Cerebellar nuclear complex (tissue), 1 donor: ENCODE measurements around the gene MRPL41.
"Not testable (repeated sequence)": the region's sequence is repeated elsewhere in the genome, so short reads cannot be mapped to it uniquely, and the experiment has no call there.

Experiments
- DNase-seq, 2 experiments: peaks; one replicate each; lab custom pipeline; 2025; lab: John Stamatoyannopoulos, UW

MRPL41 gene

DNA sequence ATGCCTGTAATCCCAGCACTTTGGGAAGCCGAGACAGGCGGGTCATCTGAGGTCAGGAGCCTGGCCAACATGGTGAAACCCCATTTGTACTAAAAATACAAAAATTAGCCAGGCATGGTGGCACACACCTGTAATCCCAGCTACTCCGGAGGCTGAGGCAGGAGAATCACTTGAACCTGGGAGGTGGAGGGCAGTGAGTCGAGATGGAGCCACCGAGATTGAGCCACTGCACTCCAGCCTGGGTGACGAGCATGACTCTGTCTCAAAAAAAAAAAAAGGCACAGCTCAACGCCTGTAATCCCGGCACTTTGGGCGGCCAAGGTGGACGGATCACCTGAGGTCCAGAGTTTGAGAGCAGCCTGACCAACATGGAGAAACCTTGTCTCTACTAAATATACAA is 2.0 kb downstream of the MRPL41 start:
- DNase-seq, result not testable (repeated sequence)

DNA sequence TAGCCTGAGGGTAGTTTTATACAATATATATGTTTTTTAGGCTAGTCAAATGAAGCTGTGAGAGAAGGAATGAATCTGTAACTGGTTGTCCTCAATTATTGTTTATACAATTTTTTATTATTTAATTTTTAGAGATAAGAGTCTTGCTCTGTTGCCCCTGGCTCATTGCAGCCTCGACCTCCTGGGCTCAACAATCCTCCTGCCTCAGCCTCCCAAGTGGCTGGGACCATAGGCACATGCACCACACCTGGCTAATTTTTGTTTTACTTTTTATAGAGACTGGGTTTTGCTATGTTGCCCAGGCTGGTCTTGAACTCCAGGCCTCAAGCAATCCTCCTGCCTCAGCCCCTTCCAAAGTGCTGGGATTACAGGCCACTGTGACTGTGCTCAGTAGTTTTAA is 2.7 kb downstream of the MRPL41 start:
- no peak for DNase-seq

DNA sequence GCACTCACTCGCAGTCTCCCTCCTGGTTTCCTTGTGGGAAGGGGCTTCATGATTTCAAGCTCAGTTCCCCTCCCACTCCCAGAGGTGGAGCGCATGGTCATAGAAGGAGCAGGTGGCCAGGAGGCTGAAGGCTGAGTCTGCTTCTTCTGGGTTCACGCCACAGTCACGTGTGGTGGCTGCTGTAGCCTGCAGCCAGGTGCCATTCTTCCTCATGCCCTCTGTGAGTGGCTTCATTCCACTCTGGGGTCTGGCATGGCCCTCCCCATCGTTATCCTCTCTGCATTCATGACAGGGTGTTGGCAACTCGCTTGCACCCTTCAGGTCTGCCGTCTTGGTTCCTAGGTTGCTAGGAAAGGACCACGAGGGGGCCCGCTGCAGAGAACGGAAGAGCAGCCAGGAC is 3.5 kb downstream of the MRPL41 start:
- DNase-seq, result no peak

DNA sequence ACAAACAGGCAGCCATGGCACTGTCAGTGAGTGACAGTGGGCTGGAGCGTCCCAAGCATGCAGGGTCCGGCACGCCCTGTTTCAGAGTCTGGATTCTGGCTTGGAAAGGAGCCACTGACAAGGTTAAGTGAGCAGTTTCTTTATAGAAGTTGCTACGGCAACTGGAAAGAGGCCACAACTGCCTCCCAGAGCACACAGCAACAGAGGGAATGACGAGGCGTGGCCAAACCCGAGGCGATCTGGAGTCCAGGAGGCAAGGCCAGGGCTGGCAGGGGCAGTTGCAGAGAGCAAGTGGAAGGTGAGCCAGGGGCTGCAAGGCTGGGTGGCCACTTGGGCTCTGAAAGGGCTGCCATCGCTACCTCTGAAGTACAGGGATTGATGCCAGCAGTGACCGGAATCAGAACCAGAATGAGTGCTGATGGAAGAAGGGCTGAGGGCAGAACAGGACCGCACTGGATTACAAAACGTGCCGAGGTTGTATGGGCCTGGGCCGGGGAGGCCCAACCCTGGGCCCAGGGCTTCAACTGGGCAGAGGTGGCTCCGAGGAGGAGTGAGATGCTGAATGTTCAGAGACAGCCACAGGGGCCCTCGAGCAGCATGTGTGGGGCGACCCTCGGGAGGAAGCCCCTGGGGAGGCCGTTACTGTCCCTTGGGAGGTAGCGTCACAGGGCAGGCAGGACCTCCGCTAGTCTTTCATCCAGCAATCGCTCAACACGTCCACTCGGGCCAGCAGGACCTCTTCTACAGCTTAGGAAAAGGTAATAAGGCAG is 4.6 kb downstream of the MRPL41 start:
- DNase-seq, result no peak

DNA sequence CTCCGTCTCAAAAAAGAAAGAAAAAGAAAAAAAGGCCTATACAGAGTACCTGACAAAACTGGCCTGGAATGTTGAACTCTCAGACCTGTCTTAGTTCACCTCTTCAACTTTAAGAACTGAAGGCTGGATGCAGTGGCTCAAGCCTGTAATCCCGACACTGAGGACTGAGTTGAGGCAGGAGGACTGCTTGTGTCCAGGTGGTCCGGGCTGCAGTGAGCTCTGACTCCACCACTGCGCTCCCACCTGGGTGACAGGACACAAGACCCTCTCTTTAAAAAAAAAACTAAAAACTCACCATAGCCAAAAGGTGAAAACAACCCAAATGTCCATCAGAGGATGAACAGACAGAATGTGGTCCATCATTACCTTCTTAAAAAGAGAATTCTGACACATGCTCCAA is 6.4 kb downstream of the MRPL41 start:
- DNase-seq, result no peak

DNA sequence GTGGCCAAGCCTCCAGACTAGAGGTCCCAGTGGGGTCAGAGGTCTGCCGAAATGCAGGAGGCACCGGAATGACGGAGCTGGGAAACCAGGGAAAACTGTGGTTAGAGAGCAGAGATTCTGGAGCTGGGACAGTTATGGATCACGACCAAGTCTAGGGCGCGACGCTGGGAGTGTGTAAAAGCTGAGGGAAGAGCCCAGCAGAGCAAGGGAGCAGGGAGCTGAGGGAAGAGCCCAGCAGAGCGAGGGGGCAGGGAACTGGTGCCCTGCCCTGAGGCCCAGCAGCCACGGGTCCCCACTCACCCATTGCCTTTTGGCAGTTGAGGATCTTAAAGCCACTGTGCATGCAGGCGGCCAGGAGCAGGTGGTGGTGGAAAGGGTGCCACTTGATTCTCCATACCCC is 12.5 kb downstream of the MRPL41 start:
- no peak for DNase-seq

DNA sequence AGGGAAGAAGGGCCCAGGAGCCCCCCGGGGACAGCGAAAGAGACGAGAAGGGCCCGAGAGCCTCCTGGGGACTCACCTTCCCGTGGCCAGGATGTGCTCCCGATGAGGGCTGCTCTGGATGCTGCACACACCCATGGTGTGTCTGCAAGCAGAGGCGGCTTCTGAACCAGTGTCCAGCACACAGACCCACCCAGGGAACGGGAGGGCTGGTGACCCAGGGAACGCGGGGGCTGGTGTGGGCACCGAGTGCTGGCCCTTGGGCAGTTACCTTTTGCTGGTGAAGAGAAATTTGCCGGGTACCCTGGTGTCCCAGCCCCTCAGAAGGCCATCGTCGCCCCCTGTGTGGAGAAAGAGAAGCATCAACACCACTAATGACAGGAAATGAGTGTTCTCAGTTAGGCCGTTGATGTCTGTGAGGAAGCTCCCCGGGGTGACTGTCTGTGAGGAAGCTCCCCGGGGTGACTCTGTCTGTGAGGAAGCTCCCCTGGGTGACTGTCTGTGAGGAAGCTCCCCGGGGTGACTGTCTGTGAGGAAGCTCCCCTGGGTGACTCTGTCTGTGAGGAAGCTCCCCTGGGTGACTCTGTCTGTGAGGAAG is 13.2 kb downstream of the MRPL41 start:
- no peak for DNase-seq

DNA sequence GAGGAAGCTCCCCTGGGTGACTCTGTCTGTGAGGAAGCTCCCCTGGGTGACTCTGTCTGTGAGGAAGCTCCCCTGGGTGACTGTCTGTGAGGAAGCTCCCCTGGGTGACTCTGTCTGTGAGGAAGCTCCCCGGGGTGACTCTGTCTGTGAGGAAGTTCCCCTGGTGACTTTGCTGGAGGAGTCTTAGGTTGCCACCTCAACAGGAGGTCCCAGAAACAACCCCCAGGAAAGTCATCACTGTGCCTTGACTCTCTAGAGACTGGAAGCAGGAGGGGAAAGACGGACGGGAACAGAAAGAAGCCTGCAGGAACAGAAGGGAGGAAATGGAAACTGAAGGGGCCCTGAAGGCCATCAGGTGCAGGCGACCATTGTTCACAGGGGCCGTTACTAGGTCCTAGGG is 16.8 kb downstream of the MRPL41 start:
- DNase-seq, result not testable (repeated sequence)

DNA sequence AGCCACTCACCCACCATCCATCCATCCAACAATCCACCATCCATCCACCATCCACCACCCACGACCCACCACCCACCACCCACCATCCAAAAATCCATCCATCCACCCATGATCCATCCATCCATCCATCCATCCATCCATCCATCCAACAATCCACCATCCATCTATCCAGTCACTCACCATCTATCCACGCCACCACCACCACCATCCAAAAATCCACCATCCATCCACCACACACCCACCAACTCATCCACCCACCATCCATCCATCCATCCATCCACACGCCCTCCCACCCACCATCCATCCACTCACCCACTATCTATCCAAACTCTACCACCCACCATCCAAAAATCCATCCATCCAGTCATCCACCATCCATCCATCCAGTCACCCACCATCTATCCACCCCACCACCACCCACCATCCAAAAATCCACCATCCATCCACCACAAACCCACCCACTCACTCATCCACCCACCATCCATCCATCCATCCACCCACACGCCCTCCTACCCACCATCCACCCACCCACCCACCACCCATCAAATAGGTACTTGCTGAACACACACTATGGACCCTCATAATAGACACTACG is 18.0 kb downstream of the MRPL41 start:
- no peak for DNase-seq

DNA sequence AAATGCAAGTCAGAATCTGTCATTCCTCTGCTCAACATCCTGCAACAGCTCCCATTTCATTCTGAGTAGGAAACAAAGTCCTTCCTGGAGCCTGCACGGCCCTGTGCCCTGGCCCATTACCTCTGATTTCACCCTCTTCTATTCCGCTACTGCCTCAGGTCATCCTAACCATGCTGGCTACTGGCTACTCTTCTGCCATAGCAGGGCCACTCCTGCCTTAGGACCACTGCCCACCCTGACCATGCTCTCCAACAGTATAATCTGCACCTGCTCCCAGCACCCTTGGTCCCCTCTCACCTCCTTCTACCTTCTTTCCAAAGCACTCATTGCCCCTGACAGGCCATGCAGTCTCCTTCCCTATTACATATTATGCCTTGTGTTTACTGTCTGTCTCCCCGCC is 18.9 kb downstream of the MRPL41 start:
- no peak for DNase-seq

DNA sequence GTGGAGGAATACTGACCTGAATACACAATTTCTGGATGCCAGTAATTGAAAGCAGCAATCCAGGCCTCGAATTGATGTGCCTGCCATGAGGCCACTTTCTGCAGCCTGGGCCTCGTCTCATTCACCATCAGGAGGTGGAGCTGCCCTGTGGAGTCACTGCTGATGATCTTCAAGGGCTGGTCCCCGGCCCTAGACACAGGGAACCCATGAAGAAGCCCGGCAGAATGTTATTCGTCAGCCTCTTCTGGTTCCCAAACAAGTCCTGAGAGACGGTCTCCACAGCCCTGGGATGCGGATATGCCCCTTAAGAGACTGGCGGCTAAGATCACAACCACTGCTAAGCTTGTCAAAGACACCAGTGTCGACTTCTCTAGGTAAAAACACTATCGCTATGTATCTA is 22.5 kb downstream of the MRPL41 start:
- no peak for DNase-seq

DNA sequence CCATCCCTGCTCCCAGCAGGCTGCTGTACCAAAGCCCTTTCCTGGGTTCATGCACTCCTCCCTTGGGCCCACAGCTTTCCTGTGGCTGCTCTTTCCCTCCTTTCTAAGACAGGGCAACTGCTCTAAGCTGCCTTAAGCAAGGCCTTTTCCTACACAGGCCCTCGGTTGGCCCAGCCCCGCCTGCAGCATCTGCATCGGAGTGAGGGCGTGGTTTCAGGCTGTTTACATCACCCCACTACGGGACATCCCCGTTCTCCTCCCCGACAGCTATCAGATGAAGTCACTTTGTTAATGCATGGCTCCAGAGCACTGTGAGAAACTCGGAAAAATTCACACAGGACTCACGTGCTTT is 23.7 kb downstream of the MRPL41 start:
- no peak for DNase-seq

DNA sequence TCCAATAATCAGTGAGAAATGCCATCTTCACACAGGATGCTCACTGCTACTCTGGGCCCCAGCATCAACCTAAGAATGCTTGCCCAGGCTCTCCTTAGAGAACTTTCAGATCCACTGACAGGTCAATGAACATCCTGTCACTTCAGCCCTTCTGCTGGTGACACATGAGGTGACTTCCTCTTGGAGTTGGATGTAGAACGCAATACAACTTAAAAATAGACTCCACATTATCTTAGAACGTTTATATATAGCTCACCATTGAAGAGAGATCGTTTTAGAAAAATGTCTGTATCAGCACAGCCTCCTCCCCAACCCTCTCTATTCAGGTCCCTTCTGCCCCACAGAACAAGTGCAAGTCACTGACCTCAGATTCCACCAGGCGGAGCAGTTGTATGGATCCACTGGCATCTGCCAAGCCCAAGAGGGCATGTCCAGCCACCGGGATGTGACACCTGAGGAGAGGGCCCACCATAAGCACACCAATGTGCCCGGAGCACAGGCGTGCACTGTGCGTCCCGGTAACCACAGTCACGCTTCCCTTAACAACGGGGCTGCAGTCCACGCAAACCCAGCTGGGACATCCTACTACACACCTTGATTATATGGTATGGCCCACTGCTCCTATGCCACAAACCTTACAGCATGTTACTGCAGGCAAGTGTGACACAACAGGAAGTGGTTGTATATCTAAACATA is 24.2 kb downstream of the MRPL41 start:
- no peak for DNase-seq

DNA sequence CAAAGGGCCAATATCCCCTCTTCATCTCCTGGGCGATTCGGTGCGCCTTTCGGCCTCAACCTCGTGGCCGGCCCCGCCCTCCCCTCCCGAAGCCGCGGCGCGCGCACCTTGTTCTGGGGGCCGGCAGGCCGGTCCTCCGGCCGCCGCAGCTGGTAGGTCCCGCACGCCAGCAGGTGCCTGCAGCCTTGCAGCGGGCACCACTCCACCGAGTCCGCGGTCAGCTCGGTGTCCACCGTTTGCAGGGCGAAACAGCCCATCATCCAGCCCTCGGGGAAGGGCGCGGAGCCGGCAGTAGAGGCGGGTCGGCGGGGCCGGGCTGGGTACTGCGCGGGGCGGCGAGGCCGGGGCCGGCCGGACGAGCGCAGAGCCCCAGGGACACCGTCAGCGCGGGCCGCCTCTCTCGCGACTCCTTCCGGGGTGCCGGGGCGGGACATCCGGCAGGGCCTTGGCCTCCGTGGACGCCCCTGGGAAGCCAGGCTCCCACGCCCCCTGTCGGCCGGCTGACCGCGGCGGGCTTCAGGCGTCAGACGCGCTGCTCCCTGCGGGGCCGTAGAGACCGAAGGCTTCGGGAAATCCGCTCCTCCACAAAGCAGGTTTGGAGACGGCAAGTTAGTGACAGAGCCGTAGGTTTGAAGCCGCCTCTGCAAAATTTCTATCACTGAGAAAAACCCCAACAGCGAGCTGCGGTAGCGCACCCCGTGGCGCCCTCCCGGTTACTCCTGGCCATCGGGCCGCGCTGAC is 27.0 kb downstream of the MRPL41 start, which contains the start of gene DPH7:
DPH7 (minus strand) TSS at position 408 of the 741 bp plus-strand sequence; CDS start at position 260, 148 bp downstream.
- DNase-seq, result peak in 1 of 2 experiments; percentile 78

DNA sequence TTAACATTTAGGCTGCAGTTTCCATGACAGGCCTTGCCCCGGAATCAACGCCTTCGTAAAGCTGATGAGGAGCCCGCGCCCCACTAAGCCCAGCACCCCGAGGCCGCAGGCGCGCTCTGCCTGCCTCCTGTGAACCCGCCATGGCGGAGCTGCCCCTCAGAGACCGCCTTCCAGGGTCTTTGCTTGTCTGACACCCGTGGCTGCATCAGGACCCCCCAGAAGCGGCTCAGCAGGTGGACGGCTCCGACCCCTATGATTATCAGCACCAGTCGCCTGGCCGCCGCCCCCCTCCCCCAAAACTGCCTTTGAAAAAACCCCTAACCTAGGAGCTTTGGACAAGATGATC is 27.6 kb downstream of the MRPL41 start:
- no peak for DNase-seq

DNA sequence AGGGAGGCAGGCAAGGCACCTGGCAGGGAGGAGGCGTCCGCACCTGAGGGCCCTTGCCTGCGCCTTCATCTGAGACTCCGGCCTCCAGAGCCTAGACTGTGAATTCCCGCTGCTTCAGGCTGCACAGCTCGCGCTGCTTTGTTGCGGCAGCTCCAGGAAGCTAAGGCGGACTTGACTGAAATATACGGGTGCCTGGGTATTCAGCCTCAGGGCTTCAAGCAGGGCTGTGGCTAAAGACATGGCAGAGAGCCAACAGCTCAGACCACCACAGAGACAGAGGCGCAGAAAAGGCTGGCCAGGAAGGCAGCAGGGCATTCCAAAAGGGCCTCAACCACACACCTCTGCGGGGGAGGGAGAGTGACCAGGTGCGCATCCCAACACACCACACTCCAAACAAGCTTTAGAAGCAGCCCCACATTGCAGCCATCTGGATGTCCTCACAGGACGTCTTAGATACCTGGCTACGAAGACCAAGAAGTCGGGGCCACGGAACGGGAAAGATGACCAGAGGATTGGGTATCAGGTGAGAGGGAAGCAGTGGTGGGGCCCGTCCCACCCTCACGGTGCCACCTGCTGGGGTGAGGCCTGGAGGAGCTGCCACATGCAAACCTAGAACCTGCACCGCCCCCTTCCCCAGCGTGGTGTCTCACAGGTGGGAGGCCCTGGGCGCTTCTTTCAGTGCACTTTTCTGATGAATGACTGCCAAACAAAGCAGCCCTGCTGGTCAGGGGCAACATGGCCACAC is 28.7 kb downstream of the MRPL41 start:
- no peak for DNase-seq

DNA sequence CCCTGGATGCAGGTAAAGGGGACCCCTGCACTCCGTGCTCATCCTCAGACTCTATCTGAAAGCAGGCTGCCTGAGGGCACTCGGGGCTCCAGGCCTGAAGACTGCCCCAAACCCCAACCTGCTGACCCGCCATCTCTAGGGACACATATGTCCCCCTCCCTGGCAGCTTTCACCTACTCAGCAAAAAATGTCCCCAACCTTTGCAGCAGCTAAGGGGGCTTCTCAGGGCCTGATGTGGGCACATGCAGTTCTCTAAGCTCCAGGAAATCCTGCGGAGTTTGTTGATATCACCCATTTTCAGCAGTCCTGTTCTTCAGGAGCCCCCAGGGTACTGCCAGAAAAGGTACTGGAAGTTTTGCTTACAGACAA is 29.3 kb downstream of the MRPL41 start:
- no peak for DNase-seq

DNA sequence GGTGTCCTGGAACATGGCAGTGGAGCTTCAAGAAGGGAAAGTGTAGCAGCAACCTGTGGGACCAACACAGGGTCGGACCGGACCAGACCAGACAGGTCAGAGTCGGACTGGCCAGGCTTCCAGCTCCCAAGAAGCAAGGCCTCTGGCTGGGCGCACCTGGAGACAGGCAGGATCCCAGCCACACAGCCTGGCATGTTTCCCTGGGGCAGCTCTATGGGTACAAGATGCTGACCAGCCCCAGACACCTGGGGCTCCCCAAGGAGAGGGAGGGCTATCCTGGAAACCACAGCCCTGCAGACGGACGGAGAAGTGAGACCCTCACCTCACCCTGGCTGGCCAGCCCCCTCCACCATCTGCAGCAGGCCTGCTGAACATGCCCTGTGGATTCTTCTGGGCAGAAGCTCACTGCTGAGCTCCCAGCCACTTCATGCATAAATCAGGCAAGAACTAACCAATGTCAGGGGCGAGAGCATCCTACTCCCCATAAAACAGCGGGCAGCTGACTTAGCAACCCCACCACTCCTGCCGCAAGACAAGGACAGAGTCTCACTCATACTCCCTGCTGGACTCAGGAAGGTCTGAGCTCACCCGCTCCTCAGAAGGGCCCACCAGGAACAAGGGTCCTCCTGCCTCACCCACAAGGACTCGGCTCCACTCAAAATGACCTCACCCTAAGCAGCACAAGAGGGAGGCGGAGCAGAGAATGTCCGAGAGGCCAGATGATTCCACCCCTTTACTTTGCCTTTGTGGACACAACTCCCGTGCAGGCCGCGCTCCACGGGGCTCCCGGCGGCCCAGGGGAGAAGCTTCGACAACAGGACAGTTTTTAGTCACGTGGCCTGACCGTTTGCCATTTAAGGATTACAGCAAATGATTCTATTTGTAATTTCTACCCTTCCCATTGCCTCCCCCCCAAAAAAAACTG is 29.9 kb downstream of the MRPL41 start:
- no peak for DNase-seq

DNA sequence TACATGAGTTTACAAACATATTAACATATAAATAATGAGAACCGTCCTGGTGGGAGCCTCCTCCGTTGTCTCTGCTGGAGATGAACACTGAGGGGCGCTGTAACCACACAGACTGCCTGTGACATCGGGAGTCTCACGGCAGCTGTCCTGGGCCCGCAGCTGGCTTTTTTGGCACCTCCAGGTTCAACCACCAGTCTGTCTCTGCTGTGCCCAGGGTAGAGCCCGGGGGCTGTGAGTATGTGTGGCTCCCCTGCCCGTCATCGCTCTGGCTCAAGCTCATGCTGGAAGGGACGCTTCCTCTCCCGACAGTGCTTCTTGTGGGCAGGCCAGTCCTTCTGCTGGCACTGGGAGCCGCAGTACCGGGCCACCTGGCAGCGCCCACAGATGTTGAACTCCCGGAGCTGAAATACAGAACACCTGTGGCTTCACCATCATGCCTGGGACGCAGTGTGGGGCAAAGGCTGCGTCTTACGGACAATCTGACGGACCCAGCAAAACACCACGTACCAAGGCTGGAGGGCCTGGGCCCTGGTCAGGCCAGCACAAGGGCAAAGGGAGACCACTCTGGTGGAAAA is 30.7 kb downstream of the MRPL41 start:
- DNase-seq, result no peak

DNA sequence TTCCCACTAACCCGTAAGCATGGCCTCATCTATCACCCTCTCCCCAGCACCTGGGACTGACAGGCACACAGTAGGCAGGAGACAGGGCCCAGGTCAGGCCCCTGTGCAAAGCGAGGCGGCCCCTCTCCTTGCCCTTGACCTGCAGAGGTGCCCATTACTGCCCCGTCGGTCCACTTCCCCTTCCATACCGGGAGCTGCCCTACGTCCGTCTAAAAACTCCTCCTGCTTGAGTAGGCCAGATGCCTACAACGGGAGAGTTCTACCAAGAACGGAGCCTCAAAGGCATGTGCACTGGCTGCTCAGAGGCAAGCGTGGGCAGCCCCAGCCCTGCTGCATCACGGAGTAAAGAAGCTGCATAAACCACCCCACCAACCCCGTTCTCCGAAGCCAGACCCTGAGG is 31.7 kb downstream of the MRPL41 start:
- no peak for DNase-seq
